ENCODE data around the gene LARGE1. TPM values are rescaled to one million over a fixed set of nuclear protein-coding genes. Genes with fewer than 3 reads are reported as not detected.
A peak's percentile ranks its signal among the peaks of the same experiment; 100 is the strongest.

The LARGE1 gene
- total RNA-seq, 1 donor from 2014 or later: 195 TPM

GRCh38 chr22:33758961-33759360 lies 161.3 kb downstream of the LARGE1 start:
- Mint-ChIP-seq H3K27me3 (no peaks in the 10 kb centered on the region), H3K4me3 (ENCODE audit: low read depth) (no peak overlapping the region), H3K9me3 (ENCODE audit: low read depth) (peaks cover 7% of the 10 kb centered on the region), H3K4me1 (ENCODE audit: low read depth) (peaks cover 32% of the 10 kb centered on the region), H3K27ac (no peak overlapping the region), H3K36me3 (ENCODE audit: insufficient read depth) (peaks cover 39% of the 10 kb centered on the region)
- no peak for DNase-seq (ENCODE audit: low spot score, unreplicated experiment)
- TF ChIP-seq, protein P1, sequence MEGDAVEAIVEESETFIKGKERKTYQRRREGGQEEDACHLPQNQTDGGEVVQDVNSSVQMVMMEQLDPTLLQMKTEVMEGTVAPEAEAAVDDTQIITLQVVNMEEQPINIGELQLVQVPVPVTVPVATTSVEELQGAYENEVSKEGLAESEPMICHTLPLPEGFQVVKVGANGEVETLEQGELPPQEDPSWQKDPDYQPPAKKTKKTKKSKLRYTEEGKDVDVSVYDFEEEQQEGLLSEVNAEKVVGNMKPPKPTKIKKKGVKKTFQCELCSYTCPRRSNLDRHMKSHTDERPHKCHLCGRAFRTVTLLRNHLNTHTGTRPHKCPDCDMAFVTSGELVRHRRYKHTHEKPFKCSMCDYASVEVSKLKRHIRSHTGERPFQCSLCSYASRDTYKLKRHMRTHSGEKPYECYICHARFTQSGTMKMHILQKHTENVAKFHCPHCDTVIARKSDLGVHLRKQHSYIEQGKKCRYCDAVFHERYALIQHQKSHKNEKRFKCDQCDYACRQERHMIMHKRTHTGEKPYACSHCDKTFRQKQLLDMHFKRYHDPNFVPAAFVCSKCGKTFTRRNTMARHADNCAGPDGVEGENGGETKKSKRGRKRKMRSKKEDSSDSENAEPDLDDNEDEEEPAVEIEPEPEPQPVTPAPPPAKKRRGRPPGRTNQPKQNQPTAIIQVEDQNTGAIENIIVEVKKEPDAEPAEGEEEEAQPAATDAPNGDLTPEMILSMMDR (IDR thresholded peaks at IDR 0.05; ENCODE audit: unreplicated experiment): no peak

DNA sequence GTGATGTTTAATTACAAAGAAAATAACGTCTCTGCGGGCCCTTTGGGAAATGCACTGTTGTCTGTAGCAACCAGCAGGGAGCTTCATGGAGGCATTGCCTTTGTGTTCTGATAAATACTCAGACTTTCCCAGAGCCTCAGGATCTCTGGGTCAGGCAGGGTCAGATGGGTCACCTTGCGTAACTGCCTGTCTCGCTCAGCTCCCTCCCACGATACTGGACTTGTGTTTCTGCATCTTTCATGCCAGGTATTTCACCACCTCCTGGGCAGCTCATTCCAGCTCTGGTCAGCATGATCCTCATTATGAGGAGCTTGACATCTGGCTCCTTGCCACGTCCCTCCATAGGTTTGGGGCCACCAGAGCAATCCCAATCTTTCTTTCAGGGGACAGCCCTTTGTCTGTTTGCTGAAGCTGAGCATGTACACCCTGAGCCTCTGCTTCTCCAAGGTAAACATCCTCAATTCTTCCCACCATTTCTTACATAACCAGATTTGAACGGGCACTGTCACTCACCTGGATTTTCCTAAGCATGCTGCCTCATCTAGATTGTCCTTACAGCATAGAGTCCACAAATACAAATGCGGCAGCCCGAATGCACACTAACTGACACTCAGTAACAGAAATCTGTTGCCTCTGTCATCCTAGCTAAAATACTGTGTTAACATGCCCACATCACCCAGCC lies 162.3 kb downstream of the LARGE1 start:
- H3K36me3 Mint-ChIP-seq (ENCODE audit: insufficient read depth): peaks cover 40% of the 10 kb centered on the region
- peaks cover 11% of the 10 kb centered on the region for H3K9me3 Mint-ChIP-seq (ENCODE audit: low read depth)
- no peak for DNase-seq (ENCODE audit: low spot score, unreplicated experiment)
- H3K4me3 Mint-ChIP-seq (ENCODE audit: low read depth): no peak overlapping the region
- peaks cover 32% of the 10 kb centered on the region for H3K4me1 Mint-ChIP-seq (ENCODE audit: low read depth)
- TF ChIP-seq, protein P1 (IDR thresholded peaks at IDR 0.05; ENCODE audit: unreplicated experiment): no peak
- H3K27me3 Mint-ChIP-seq: no peaks in the 10 kb centered on the region
- peak overlapping the region; percentile 64 for H3K27ac Mint-ChIP-seq

DNA sequence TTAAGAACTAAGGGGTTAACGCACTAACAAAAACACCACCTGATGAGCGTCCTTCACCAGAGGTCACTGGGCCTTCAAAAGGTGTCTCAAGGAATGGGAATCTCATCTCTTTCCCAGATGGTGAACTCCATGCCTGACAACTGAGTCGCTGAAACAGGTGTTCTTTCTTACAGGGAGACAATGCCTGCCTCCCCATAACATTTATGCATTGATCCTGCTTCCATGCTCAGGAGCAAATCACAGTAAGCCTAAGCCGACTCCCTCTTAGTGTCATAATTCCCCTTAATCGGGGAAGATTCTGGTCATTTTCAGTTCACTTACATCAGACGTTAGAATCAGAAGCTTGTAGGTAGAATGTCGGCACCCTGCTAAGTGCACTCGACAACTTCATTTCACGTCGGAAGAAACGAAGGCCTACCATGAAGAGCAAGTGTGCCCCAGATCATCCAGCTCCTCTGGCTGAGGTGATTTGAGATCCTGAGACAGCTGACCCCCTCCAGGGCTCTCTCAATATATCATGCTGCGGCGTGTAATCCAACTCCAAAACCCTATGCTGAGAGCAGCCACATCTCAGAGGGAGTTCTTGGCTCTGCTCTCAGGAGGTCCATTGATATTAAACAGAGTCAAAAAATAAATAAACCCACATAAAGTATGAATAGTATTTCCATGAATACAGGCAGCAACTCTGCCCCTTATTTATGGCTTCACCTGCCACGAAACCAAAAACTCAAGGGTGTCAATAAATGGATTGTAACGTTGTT lies 163.1 kb downstream of the LARGE1 start:
- H3K4me3 Mint-ChIP-seq (ENCODE audit: low read depth): no peak overlapping the region
- H3K27ac Mint-ChIP-seq: peak overlapping the region; percentile 41
- peaks cover 42% of the 10 kb centered on the region for H3K36me3 Mint-ChIP-seq (ENCODE audit: insufficient read depth)
- no peak for DNase-seq (ENCODE audit: low spot score, unreplicated experiment)
- H3K9me3 Mint-ChIP-seq (ENCODE audit: low read depth): peaks cover 14% of the 10 kb centered on the region
- H3K4me1 Mint-ChIP-seq (ENCODE audit: low read depth): peaks cover 35% of the 10 kb centered on the region
- H3K27me3 Mint-ChIP-seq: no peaks in the 10 kb centered on the region
- TF ChIP-seq, protein P1 (IDR thresholded peaks at IDR 0.05; ENCODE audit: unreplicated experiment): no peak

GRCh38 chr22:33756508-33756949 lies 163.7 kb downstream of the LARGE1 start:
- Mint-ChIP-seq H3K36me3 (ENCODE audit: insufficient read depth) (peaks cover 41% of the 10 kb centered on the region), H3K4me1 (ENCODE audit: low read depth) (peaks cover 36% of the 10 kb centered on the region)
- DNase-seq (ENCODE audit: low spot score, unreplicated experiment): no peak

DNA sequence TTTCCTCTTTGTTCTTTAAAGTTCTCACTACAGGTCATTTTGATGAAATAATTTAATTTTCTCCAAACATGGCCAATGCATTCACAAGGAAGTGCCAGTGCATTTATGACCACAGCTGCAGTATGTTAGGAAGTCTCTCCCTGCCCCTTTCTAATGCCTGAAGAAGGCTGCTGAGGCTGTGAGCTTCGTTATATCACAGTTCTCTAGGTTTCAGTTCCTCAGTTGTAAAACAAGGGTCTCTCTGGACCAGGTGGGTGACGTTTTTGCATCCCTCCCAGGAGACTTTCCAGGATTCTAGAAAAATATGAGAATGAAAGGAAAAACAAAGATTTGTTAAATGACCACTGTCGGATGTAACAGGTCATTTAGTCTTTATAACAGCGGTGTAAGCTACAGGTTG lies 171.6 kb downstream of the LARGE1 start:
- Mint-ChIP-seq H3K27me3 (no peaks in the 10 kb centered on the region), H3K4me1 (ENCODE audit: low read depth) (peaks cover 33% of the 10 kb centered on the region), H3K36me3 (ENCODE audit: insufficient read depth) (peaks cover 33% of the 10 kb centered on the region), H3K9me3 (ENCODE audit: low read depth) (peaks cover 14% of the 10 kb centered on the region), H3K4me3 (ENCODE audit: low read depth) (no peak overlapping the region), H3K27ac (no peak overlapping the region)
- TF ChIP-seq, protein P1 (IDR thresholded peaks at IDR 0.05; ENCODE audit: unreplicated experiment): no peak
- DNase-seq (ENCODE audit: low spot score, unreplicated experiment): no peak

More at GRCh38 chr22:33756508-33756949, 163.7 kb downstream of the LARGE1 start:
- TF ChIP-seq, protein P1 (IDR thresholded peaks at IDR 0.05; ENCODE audit: unreplicated experiment): no peak
- Mint-ChIP-seq H3K27me3 (no peaks in the 10 kb centered on the region), H3K9me3 (ENCODE audit: low read depth) (peaks cover 13% of the 10 kb centered on the region), H3K27ac (peak overlapping the region; percentile 69), H3K4me3 (ENCODE audit: low read depth) (no peak overlapping the region)
